SK-N-SH (cell line): ENCODE measurements around the gene CNTD1. TPM values are rescaled to one million over a fixed set of nuclear protein-coding genes. Genes with fewer than 3 reads are reported as not detected.

Experiments used
- CTCF ChIA-PET: fragments of 300-600, 350-600 bp; formaldehyde crosslinking; extraction: SDS; loops from one replicate; lab custom pipeline; 2021; lab: Yijun Ruan, JAX
- POLR2A ChIA-PET: fragments of 350-600 bp; sonication (Branson Sonifier 250); formaldehyde crosslinking; extraction: SDS; loops from one replicate; lab custom pipeline; 2020; ENCODE audit warnings: antibody characterized with exemption, inconsistent platforms; lab: Yijun Ruan, JAX
- DNase-seq: peaks from one replicate; pipeline ENCODE4 v3.0.0; 2012
- H2AFZ ChIP-seq: fragments of 200-600 bp; sonication (generic); 2 replicates; pipeline ENCODE4 v1.8.1; 2016; ENCODE audit warnings: antibody characterized with exemption, mild to moderate bottlenecking, low read depth
- H3F3A ChIP-seq: fragments of 200-600 bp; sonication (generic); replicated peaks from 2 replicates; pipeline ENCODE3; 2016; ENCODE audit warnings: antibody characterized with exemption, mild to moderate bottlenecking; ENCODE audit not compliant: insufficient read depth
- H3K27ac ChIP-seq, 2 experiments: fragments of 200-500 bp in 1 of 2; fragments of 200-600 bp in 1 of 2; sonication (Bioruptor generic) in 1 of 2; sonication (generic), shearing (Covaris generic) in 1 of 2; 2 replicates each; pipeline versions ENCODE4 v1.5.1 to v1.6.1; 2014 to 2016; ENCODE audit warnings: low read depth in 2 of 2, inconsistent platforms in 1 of 2, low read length in 1 of 2, mild to moderate bottlenecking in 1 of 2, mixed read lengths in 1 of 2
- H3K27me3 ChIP-seq: fragments of 200-600 bp; sonication (generic), shearing (Covaris generic); 2 replicates; pipeline ENCODE4 v1.6.1; 2016; ENCODE audit warnings: mixed run types; ENCODE audit not compliant: insufficient read depth
- H3K36me3 ChIP-seq, 2 experiments: fragments of 200-500 bp in 1 of 2; fragments of 200-600 bp in 1 of 2; sonication (Bioruptor generic) in 1 of 2; sonication (generic) in 1 of 2; replicated peaks in 1 of 2; 2 replicates each; pipeline versions ENCODE3 to v1.5.1; 2014 to 2016; ENCODE audit warnings: low read length in 1 of 2, mild to moderate bottlenecking in 1 of 2; ENCODE audit not compliant: insufficient read depth in 2 of 2, control insufficient read depth in 1 of 2
- H3K4me1 ChIP-seq, 2 experiments: fragments of 200-500 bp in 1 of 2; fragments of 200-600 bp in 1 of 2; sonication (Bioruptor generic) in 1 of 2; sonication (generic), shearing (Covaris generic) in 1 of 2; 2 replicates each; pipeline versions ENCODE4 v1.5.1 to v1.6.1; 2014 to 2016; ENCODE audit warnings: low read depth in 1 of 2, low read length in 1 of 2, mixed run types in 1 of 2; ENCODE audit not compliant: insufficient read depth in 2 of 2, control insufficient read depth in 1 of 2
- H3K4me2 ChIP-seq: fragments of 200-600 bp; sonication (generic), shearing (Covaris generic); 2 replicates; pipeline ENCODE4 v1.6.1; 2017; ENCODE audit warnings: mixed run types
- H3K4me3 ChIP-seq, 2 experiments: fragments of 200-500 bp in 1 of 2; fragments of 200-600 bp in 1 of 2; sonication (Bioruptor generic) in 1 of 2; sonication (generic), shearing (Covaris generic) in 1 of 2; 2 replicates each; pipeline versions ENCODE4 v1.5.1 to v1.8.1; 2014 to 2016; ENCODE audit warnings: low read depth in 2 of 2, inconsistent platforms in 1 of 2, low read length in 1 of 2, mild to moderate bottlenecking in 1 of 2, mixed read lengths in 1 of 2, moderate library complexity in 1 of 2
- H3K79me2 ChIP-seq: fragments of 200-600 bp; sonication (generic); 2 replicates; pipeline ENCODE4 v1.8.1; 2017; ENCODE audit warnings: mild to moderate bottlenecking; ENCODE audit not compliant: insufficient read depth
- H3K9ac ChIP-seq: fragments of 200-600 bp; sonication (generic); 2 replicates; pipeline ENCODE4 v1.6.1; 2017; ENCODE audit warnings: mixed run types
- H3K9me2 ChIP-seq: fragments of 200-600 bp; sonication (generic); 2 replicates; pipeline ENCODE4 v1.6.1; 2017; ENCODE audit warnings: mixed run types
- H3K9me3 ChIP-seq: fragments of 200-600 bp; sonication (generic); 2 replicates; pipeline ENCODE4 v1.6.1; 2017; ENCODE audit warnings: mixed run types, mild to moderate bottlenecking, moderate library complexity
- H4K20me1 ChIP-seq: fragments of 200-600 bp; sonication (generic); 2 replicates; pipeline ENCODE4 v1.6.1; 2017; ENCODE audit warnings: mild to moderate bottlenecking, mixed run types; ENCODE audit not compliant: insufficient read depth
- CHD2 ChIP-seq: fragments of 150-350 bp; IDR thresholded peaks from 2 replicates; pipeline ENCODE4 v1.6.1; 2018; ENCODE audit warnings: low read length; ENCODE audit not compliant: partially characterized antibody
- FOSL2 ChIP-seq: IDR thresholded peaks from 2 replicates; pipeline ENCODE4 v1.4.0; 2012; ENCODE audit warnings: low read depth, mild to moderate bottlenecking, moderate library complexity, borderline replicate concordance
- MEF2A ChIP-seq: IDR thresholded peaks from 2 replicates; pipeline ENCODE4 v1.4.0; 2012; ENCODE audit warnings: low read depth, borderline replicate concordance
- POLR2AphosphoS5 ChIP-seq: IDR thresholded peaks from 2 replicates; pipeline ENCODE4 v1.6.1; 2012; ENCODE audit warnings: low read depth, low read length
- RFX5 ChIP-seq: IDR thresholded peaks from 2 replicates; pipeline ENCODE4 v1.6.1; 2012; ENCODE audit warnings: mild to moderate bottlenecking, improper control_type of control experiment, low read length
- RXRA ChIP-seq: IDR thresholded peaks from 2 replicates; pipeline ENCODE4 v1.4.0; 2012; ENCODE audit warnings: low read depth, mild to moderate bottlenecking, borderline replicate concordance
- TCF12 ChIP-seq: IDR thresholded peaks from 2 replicates; pipeline ENCODE4 v1.4.0; 2012
- TEAD4 ChIP-seq: IDR thresholded peaks from 2 replicates; pipeline ENCODE4 v1.4.0; 2012; ENCODE audit warnings: mild to moderate bottlenecking, borderline replicate concordance; ENCODE audit not compliant: insufficient read depth
- USF1 ChIP-seq: IDR thresholded peaks from 2 replicates; pipeline ENCODE4 v1.4.0; 2012; ENCODE audit warnings: low read depth, borderline replicate concordance
- whole genome bisulfite sequencing: methylation state at CpG from one replicate; pipeline ENCODE4 v1.1.6; 2017; ENCODE audit warnings: low lambda C conversion rate; 5-methylcytosine and 5-hydroxymethylcytosine counted together
- polyA plus RNA-seq, 3 experiments: library from polyadenylated mRNA; depleted of rRNA; stranded (reverse); fragments of >200 nt; gene quantifications; 2 replicates each; pipeline ENCODE4 v1.2.3, GENCODE V29; 2012
- TF ChIP-seq, protein P1 (sequence below): IDR thresholded peaks from 2 replicates; pipeline ENCODE4 v1.6.1; 2012; ENCODE audit warnings: mild to moderate bottlenecking, low read depth, low read length, moderate library complexity
- TF ChIP-seq, protein P2 (sequence below): fragments of 150-350 bp; IDR thresholded peaks from 2 replicates; pipeline ENCODE4 v1.6.1; 2017; ENCODE audit warnings: antibody characterized with exemption, low read length, low read depth, borderline replicate concordance

The CNTD1 gene
- polyA plus RNA-seq, 1 of the 3 experiments (the other 2 are of a cell fraction): not detected

DNA sequence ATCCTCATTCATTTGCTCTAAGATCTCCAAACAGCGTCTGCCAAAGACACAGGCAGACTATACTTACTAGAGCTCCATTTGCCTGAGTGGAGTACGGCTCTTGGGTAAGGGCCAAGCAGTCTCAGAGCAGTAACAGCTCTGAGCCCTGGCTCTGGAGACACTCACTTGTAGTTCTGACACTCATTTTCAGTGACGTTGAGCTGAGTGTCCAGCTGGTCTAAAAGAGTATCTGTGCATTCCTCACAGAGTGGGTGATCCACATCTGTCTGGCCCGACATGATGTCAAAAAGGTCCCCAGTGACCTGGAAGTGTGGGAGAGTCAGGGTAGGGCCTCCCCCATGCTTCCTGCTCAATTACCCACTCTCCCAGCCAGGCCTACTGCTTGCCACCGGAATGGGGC, 19.7 kb downstream of the CNTD1 start:
- H3K36me3 ChIP-seq: peaks cover 66 to 76% of the 10 kb centered on the region in 2 experiments
- no peaks in the 10 kb centered on the region for H3K27me3 ChIP-seq
- no peak overlapping the region for H3K4me2 ChIP-seq
- H3K27ac ChIP-seq: peak overlapping the region in 1 of 2 experiments; percentile 60; a peak in 2 of 4 replicates
- 91% methylated on average over 5 of the region's 5 CpGs for WGBS
- DNase-seq: no peak
- ChIA-PET CTCF (interaction anchor here (0.8 to 3.7 kb wide), 5 partner anchors 10 to 180 kb away, joined by 3 to 35 read pairs (median 3); partner anchors contain the start of genes AOC2 and RPL27), POLR2A (interaction anchor here (0.6 kb wide), 1 partner anchor 215 kb away, joined by 4 read pairs; no protein-coding TSS in a partner anchor)
- H3K79me2 ChIP-seq: peaks cover 30% of the 10 kb centered on the region
- TF ChIP-seq FOSL2: no peak
- TF ChIP-seq MEF2A: no peak
- TF ChIP-seq TCF12: no peak
- no peak for TF ChIP-seq RXRA
- TF ChIP-seq USF1: no peak
- no peak for TF ChIP-seq CHD2
- no peak for TF ChIP-seq POLR2AphosphoS5
- TF ChIP-seq TEAD4: no peak
- no peak for TF ChIP-seq RFX5
- TF ChIP-seq, protein P1, sequence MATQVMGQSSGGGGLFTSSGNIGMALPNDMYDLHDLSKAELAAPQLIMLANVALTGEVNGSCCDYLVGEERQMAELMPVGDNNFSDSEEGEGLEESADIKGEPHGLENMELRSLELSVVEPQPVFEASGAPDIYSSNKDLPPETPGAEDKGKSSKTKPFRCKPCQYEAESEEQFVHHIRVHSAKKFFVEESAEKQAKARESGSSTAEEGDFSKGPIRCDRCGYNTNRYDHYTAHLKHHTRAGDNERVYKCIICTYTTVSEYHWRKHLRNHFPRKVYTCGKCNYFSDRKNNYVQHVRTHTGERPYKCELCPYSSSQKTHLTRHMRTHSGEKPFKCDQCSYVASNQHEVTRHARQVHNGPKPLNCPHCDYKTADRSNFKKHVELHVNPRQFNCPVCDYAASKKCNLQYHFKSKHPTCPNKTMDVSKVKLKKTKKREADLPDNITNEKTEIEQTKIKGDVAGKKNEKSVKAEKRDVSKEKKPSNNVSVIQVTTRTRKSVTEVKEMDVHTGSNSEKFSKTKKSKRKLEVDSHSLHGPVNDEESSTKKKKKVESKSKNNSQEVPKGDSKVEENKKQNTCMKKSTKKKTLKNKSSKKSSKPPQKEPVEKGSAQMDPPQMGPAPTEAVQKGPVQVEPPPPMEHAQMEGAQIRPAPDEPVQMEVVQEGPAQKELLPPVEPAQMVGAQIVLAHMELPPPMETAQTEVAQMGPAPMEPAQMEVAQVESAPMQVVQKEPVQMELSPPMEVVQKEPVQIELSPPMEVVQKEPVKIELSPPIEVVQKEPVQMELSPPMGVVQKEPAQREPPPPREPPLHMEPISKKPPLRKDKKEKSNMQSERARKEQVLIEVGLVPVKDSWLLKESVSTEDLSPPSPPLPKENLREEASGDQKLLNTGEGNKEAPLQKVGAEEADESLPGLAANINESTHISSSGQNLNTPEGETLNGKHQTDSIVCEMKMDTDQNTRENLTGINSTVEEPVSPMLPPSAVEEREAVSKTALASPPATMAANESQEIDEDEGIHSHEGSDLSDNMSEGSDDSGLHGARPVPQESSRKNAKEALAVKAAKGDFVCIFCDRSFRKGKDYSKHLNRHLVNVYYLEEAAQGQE: no peak
- TF ChIP-seq, protein P2, sequence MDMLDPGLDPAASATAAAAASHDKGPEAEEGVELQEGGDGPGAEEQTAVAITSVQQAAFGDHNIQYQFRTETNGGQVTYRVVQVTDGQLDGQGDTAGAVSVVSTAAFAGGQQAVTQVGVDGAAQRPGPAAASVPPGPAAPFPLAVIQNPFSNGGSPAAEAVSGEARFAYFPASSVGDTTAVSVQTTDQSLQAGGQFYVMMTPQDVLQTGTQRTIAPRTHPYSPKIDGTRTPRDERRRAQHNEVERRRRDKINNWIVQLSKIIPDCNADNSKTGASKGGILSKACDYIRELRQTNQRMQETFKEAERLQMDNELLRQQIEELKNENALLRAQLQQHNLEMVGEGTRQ: no peak
- TF ChIP-seq, all 33 proteins: peak for 0
- 0 out of 2 replicates have a peak overlapping the region, but pooled peaks have one; percentile 5 for H3K9ac ChIP-seq
- peaks cover 70% of the 10 kb centered on the region for H3F3A ChIP-seq
- no peaks in the 10 kb centered on the region for H3K9me3 ChIP-seq
- no peak overlapping the region for H3K4me3 ChIP-seq
- no peaks in the 10 kb centered on the region for H3K9me2 ChIP-seq
- H2AFZ ChIP-seq: no peak overlapping the region
- peaks cover 7 to 22% of the 10 kb centered on the region in 2 experiments for H3K4me1 ChIP-seq
- H4K20me1 ChIP-seq: no peaks in the 10 kb centered on the region
